Activated B cell treated with CpG ODN at 0.5 μM for 24 hours (primary cell): ENCODE results near the gene ALKBH5. TPM values are rescaled to one million over a fixed set of nuclear protein-coding genes. Genes with fewer than 3 reads are reported as not detected.

ENCODE experiments used
- ATAC-seq: fragments of 200-7000 bp; cut with Tn5 transposase; one replicate; pipeline ENCODE4 v1.10.0; 2021; ENCODE audit warnings: low read depth, mild to moderate bottlenecking, moderate library complexity
- CTCF ChIA-PET: fragments of 350-600 bp; sonication (Branson Sonifier 250); formaldehyde crosslinking; loops from one replicate; lab custom pipeline; 2021; ENCODE audit warnings: antibody characterized with exemption; lab: Charles Lee
- POLR2A ChIA-PET: fragments of 350-600 bp; sonication (Branson Sonifier 250); formaldehyde crosslinking; loops from one replicate; lab custom pipeline; 2021; ENCODE audit warnings: antibody characterized with exemption; lab: Charles Lee
- DNase-seq: peaks from one replicate; pipeline ENCODE4 v3.0.0; 2022
- H3K27ac Mint-ChIP-seq: one replicate; pipeline ENCODE4 v1.8.0; 2020; ENCODE audit warnings: mixed read lengths
- H3K27me3 Mint-ChIP-seq: one replicate; pipeline ENCODE4 v1.8.0; 2021; ENCODE audit warnings: mixed read lengths
- H3K36me3 Mint-ChIP-seq: one replicate; pipeline ENCODE4 v1.8.0; 2021; ENCODE audit warnings: low read depth, mixed read lengths
- H3K4me1 Mint-ChIP-seq: one replicate; pipeline ENCODE4 v1.8.0; 2021; ENCODE audit warnings: mixed read lengths
- H3K4me3 Mint-ChIP-seq: one replicate; pipeline ENCODE4 v1.8.0; 2020; ENCODE audit warnings: mild to moderate bottlenecking, mixed read lengths
- H3K9me3 Mint-ChIP-seq: one replicate; pipeline ENCODE4 v1.8.0; 2020; ENCODE audit warnings: mixed read lengths
- intact Hi-C: fragments of 100-400 bp; cut with micrococcal nuclease; formaldehyde crosslinking; loops from one replicate; pipeline ENCODE4 v1.15.1; 2024
- total RNA-seq: library from RNA; stranded (reverse); gene quantifications from 2 replicates; pipeline ENCODE4 v1.2.3, GENCODE V29; 2022
- TF ChIP-seq, protein P1 (sequence below): fragments of 200-600 bp; IDR thresholded peaks from one replicate; pipeline ENCODE4 v1.8.0; 2022; ENCODE audit warnings: antibody characterized with exemption, mild to moderate bottlenecking

The ALKBH5 gene
- total RNA-seq, 1 donor from 2014 or later, result 74.6 TPM

GRCh38 chr17:18237461-18237860, 53.8 kb downstream of the ALKBH5 start:
- Mint-ChIP-seq H3K4me3 (no peak overlapping the region), H3K27me3 (no peaks in the 10 kb centered on the region), H3K4me1 (no peaks in the 10 kb centered on the region), H3K9me3 (no peaks in the 10 kb centered on the region), H3K27ac (no peak overlapping the region), H3K36me3 (peaks cover 38% of the 10 kb centered on the region)
- DNase-seq (no peak), ATAC-seq (no peak)
- TF ChIP-seq, protein P1, sequence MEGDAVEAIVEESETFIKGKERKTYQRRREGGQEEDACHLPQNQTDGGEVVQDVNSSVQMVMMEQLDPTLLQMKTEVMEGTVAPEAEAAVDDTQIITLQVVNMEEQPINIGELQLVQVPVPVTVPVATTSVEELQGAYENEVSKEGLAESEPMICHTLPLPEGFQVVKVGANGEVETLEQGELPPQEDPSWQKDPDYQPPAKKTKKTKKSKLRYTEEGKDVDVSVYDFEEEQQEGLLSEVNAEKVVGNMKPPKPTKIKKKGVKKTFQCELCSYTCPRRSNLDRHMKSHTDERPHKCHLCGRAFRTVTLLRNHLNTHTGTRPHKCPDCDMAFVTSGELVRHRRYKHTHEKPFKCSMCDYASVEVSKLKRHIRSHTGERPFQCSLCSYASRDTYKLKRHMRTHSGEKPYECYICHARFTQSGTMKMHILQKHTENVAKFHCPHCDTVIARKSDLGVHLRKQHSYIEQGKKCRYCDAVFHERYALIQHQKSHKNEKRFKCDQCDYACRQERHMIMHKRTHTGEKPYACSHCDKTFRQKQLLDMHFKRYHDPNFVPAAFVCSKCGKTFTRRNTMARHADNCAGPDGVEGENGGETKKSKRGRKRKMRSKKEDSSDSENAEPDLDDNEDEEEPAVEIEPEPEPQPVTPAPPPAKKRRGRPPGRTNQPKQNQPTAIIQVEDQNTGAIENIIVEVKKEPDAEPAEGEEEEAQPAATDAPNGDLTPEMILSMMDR, result no peak
- POLR2A ChIA-PET, result interaction anchor here (0.5 to 0.7 kb wide), 2 partner anchors 15 to 39 kb away, joined by 3 to 4 read pairs; no protein-coding TSS in a partner anchor
- intact Hi-C loops, result no loop called here
- CTCF ChIA-PET, result no interaction called here

DNA sequence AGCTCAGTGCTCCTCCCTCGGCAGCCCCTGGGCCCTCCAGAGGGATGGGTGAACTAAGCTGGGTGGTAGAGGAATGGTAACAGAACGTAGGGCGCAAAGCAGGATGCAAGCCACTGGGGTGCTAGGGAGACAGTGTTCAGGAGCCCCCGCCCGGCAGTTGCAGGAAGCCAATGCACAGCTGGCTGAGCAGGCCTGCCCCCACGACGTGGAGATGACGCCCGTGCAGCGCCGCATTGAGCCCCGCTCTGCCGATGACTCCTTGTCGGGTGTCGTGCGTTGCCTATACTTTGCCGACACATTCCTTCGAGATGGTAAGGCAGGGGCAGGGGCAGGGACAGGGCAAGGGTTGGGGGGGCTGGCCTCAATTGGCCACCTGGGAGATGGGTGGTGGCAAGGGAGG, 54.7 kb downstream of the ALKBH5 start:
- TF ChIP-seq, protein P1, result no peak
- intact Hi-C loops, result no loop called here
- Mint-ChIP-seq H3K4me1 (no peaks in the 10 kb centered on the region), H3K36me3 (peaks cover 38% of the 10 kb centered on the region), H3K9me3 (no peaks in the 10 kb centered on the region), H3K27ac (no peak overlapping the region), H3K27me3 (no peaks in the 10 kb centered on the region), H3K4me3 (no peak overlapping the region)
- CTCF ChIA-PET, result no interaction called here
- ATAC-seq (no peak), DNase-seq (no peak)
- POLR2A ChIA-PET, result interaction anchor here (0.7 kb wide), 1 partner anchor 38 kb away, joined by 4 read pairs; no protein-coding TSS in a partner anchor

GRCh38 chr17:18240449-18240848, 56.8 kb downstream of the ALKBH5 start:
- ATAC-seq, result no peak

GRCh38 chr17:18241229-18241871, 57.7 kb downstream of the ALKBH5 start:
- no peak overlapping the region for H3K4me3 Mint-ChIP-seq
- POLR2A ChIA-PET, result no interaction called here
- H3K27ac Mint-ChIP-seq, result no peak overlapping the region
- DNase-seq (no peak), ATAC-seq (no peak)
- intact Hi-C loops, result no loop called here
- peaks cover 32% of the 10 kb centered on the region for H3K36me3 Mint-ChIP-seq
- H3K27me3 Mint-ChIP-seq, result no peaks in the 10 kb centered on the region
- H3K4me1 Mint-ChIP-seq, result no peaks in the 10 kb centered on the region
- CTCF ChIA-PET, result no interaction called here
- TF ChIP-seq, protein P1, result no peak
- no peaks in the 10 kb centered on the region for H3K9me3 Mint-ChIP-seq

More at GRCh38 chr17:18240449-18240848, 56.8 kb downstream of the ALKBH5 start:
- Mint-ChIP-seq H3K36me3 (peaks cover 32% of the 10 kb centered on the region), H3K27me3 (no peaks in the 10 kb centered on the region), H3K4me3 (no peak overlapping the region), H3K27ac (no peak overlapping the region), H3K4me1 (no peaks in the 10 kb centered on the region), H3K9me3 (no peaks in the 10 kb centered on the region)
- no peak for DNase-seq
- intact Hi-C loops, result no loop called here
- ChIA-PET CTCF (no interaction called here), POLR2A (no interaction called here)
- TF ChIP-seq, protein P1, result no peak

DNA sequence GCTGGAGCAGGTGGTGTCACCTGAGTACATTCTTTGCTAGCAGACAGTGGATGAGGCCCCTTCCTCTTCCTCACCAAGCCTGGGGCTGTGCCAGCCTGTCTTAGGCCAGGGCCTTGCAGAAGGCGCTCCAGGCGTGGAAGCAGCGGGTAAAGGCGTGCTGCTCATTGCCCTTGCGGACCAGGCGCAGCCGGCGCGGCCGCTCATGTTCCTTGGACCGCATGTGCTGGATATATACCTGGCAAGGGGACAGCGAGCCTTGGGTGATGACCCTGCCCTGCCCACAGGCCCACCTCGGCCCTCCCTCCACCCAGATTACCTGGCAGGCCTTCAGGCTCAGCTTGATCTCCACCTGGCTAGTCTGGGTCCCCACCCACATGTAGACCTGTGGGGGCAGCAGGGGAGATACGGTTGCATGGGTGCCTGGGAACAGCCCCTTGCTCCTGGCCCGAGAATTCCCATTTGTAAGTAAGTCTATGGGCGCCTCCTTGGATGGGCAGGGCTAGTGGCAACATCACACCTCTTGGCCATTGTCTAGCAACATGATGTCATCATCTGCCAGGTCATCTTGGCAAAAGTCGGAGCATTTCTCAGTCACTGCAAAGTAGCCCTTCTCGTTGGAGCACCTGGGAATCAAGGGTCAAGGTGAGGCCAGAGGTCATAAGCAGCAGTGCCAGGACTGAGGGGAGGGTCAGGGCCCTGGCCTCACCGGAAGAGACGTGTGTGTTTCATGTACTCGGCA, 61.6 kb downstream of the ALKBH5 start:
- no peak for DNase-seq
- Mint-ChIP-seq H3K4me1 (peaks cover 6% of the 10 kb centered on the region), H3K27ac (no peak overlapping the region), H3K27me3 (no peaks in the 10 kb centered on the region), H3K4me3 (no peak overlapping the region), H3K36me3 (peaks cover 53% of the 10 kb centered on the region), H3K9me3 (no peaks in the 10 kb centered on the region)
- TF ChIP-seq, protein P1, result no peak
- ChIA-PET POLR2A (no interaction called here), CTCF (no interaction called here)
- intact Hi-C loops, result loop anchor here (5.0 kb wide), 1 partner anchor 117 kb away; the partner anchor contains the start of gene SHMT1
- ATAC-seq, result no peak
